GM13977 (cell line): ENCODE data around the gene HMMR.

Source experiments
- DNase-seq: peaks from one replicate; pipeline ENCODE4 v3.0.0; 2012; ENCODE audit warnings: low spot score
- in situ Hi-C: fragments of 300-500 bp; cut with MboI; formaldehyde crosslinking; loops from one replicate; pipeline ENCODE4 v1.12.0; 2022; ENCODE audit warnings: low sequenced_read_pairs, low pct_unique_long_range_greater_than_20kb, mixed read lengths, inconsistent platforms; ENCODE audit not compliant: unreplicated experiment
- TF ChIP-seq, protein P1 (sequence below): IDR thresholded peaks from 2 replicates; pipeline ENCODE4 v1.5.1; 2012; ENCODE audit warnings: mild to moderate bottlenecking, control low read depth; ENCODE audit not compliant: insufficient read depth; ENCODE audit errors: extremely low read depth, missing control alignments

The HMMR gene

DNA sequence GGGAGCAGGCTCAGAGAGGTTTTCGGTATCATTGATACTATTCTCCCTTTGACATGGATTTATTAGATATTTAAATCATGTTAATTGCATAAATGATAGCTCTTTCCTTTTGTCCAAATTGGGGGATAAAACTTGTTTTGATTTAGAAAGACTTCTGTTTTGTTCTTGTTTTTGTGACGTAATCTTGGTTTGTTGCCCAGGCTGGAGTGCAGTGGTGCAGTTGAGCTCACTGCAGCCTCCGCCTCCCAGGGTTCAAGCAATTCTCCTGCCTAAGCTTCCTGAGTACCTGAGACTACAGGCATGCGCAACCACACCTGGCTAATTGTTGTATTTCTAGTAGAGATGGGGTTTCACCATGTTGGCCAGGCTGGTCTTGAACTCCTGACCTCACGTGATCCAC is 52.1 kb downstream of the HMMR start:
- TF ChIP-seq, protein P1, sequence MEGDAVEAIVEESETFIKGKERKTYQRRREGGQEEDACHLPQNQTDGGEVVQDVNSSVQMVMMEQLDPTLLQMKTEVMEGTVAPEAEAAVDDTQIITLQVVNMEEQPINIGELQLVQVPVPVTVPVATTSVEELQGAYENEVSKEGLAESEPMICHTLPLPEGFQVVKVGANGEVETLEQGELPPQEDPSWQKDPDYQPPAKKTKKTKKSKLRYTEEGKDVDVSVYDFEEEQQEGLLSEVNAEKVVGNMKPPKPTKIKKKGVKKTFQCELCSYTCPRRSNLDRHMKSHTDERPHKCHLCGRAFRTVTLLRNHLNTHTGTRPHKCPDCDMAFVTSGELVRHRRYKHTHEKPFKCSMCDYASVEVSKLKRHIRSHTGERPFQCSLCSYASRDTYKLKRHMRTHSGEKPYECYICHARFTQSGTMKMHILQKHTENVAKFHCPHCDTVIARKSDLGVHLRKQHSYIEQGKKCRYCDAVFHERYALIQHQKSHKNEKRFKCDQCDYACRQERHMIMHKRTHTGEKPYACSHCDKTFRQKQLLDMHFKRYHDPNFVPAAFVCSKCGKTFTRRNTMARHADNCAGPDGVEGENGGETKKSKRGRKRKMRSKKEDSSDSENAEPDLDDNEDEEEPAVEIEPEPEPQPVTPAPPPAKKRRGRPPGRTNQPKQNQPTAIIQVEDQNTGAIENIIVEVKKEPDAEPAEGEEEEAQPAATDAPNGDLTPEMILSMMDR = no peak
- no peak for DNase-seq
- in situ Hi-C loops = no loop called here

DNA sequence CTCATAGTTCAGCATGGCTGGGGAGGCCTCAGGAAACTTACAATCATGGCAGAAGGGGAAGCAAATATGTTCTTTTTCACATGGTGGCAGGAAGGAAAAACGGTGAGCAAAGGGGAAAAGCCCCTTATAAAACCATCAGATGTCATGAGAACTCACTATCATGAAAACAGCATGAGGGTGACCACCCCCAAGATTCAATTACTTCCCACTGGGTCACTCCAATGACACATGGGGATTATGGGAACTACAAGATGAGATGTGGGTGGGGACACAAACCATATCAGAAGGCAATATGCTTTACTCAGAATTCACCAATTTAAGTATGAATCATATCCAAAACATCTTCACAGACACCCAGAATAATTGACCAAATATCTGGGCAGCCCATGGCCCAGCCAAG is 64.7 kb downstream of the HMMR start:
- no peak for DNase-seq
- TF ChIP-seq, protein P1 = no peak
- in situ Hi-C loops = no loop called here

DNA sequence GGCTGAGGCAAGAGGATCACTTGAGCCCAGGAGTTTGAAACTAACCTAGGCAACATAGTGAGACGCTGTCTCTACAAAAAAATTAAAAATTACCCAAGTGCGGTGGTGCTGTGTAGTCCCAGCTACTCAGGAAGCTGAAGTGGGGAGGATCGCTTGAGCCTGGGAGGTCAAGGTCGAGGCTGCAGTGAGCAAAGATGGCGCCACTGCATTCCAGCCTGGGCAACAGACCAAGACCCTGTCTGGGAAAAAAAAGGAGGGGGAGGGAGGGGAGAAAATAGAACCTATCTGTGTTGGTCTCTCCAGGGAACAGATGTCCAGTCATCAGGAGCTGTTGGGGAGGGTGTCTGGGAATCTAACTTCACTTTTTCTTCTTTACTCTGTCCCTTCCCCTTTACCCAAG is 69.3 kb downstream of the HMMR start:
- no peak for DNase-seq
- in situ Hi-C loops = no loop called here
- TF ChIP-seq, protein P1 = no peak

DNA sequence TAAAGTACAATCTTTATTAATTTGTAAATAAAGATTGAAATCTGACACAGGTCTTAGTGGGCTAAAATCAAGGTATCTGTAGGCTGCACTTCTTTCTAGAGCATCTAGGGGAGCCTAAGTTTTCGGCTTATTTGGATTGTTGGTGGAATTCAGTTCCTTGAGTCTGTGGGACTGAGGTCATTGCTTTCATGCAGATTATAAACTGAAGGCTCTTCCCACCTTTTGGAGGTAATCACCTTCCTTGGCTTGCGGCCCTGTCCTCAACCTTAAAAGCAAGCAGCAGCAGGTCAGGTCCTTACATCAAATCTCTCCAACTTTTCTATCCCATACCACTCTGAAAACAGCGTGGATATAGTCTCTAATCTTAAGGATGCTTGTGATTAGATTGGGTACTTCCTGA is 70.8 kb downstream of the HMMR start:
- in situ Hi-C loops = no loop called here
- TF ChIP-seq, protein P1 = no peak
- DNase-seq = no peak

DNA sequence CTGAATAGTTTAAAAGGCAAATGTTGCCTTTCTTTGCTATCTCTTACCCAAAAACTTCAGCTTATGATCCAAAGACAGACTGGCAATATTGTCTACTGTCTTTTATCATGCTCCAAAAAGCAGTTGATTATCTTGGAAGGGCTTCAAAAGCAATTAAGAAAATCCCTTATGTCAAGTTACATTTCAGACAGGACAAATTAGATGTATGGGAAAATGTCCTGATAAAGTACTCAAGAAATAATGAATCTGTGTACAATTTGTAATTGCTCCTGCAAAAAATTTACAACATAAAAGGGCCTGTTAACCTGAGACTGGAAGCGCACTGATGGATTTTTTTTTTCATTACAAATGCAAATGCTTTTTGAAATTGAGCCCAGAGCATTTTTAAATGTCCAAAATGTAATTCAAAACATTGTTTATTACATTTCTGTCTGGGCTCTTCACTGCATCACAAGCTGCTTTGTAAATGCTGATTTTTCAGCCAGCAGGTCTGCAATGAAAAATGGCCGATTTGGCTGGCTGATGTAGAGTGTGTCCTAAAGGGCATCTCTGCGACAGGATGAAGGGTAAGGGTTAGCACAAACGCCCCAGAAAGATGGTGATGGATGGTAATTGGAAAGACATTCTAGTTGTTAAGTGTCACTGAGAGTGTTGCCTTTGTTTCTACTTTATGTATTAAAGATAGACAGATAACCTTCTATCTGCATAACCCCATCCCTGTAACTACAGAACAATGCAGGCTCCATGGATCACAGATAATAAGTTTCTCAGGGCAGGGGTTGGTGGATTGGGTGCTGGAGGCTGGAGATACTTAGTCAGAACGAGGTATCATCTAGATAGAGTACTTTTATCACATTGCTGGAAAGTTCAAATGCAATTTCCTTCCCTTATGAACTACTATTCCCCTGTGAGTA is 72.0 kb downstream of the HMMR start:
- in situ Hi-C loops = no loop called here
- TF ChIP-seq, protein P1 = no peak
- no peak for DNase-seq

DNA sequence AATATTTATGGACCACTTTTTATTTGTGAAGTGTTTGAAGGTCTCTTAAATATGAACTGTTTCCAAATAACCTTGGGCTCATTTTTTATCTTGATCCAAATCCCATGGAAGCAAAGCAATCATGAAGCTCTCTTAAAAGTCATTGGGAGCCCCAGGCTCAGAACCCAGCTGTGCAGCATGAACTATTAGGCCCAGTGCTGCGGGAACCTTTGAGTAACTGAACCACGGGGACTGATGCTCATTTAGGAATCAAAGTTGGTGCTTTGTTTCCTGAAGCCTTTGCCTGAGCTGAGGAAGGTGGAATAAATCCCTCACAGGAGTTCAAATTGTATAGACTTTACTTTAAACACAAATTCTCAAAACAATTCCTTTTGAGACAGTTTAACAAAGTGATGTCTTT is 72.8 kb downstream of the HMMR start:
- DNase-seq = no peak
- in situ Hi-C loops = no loop called here
- TF ChIP-seq, protein P1 = no peak
